Spleen (tissue), 11 donors: ENCODE data around the gene IL12B. TPM values are rescaled to one million over a fixed set of nuclear protein-coding genes. Genes with fewer than 3 reads are reported as not detected.
A peak's percentile ranks its signal among the peaks of the same experiment; 100 is the strongest.

ENCODE experiments used
- DNase-seq: peaks from one replicate; pipeline ENCODE4 v3.0.0-alpha.2; 2020
- H3K27ac ChIP-seq, 8 donors: fragments of 200-600 bp; sonication (generic) in 7 of 8; 1 replicate in 4 of 8; 2 replicates in 4 of 8; pipeline versions ENCODE4 v1.5.0 to v1.8.0; 2016 to 2021; ENCODE audit warnings: inconsistent platforms in 4 of 8, mild to moderate bottlenecking in 4 of 8, moderate library complexity in 1 of 8
- H3K27me3 ChIP-seq, 7 donors: fragments of 200-600 bp; sonication (generic) in 6 of 7; replicated peaks in 1 of 7; 1 replicate in 4 of 7; 2 replicates in 3 of 7; pipeline versions ENCODE4 v1.5.0 to v1.8.0; 2016 to 2021; ENCODE audit warnings: inconsistent platforms in 3 of 7, mild to moderate bottlenecking in 1 of 7
- H3K36me3 ChIP-seq, 6 donors: fragments of 200-600 bp; sonication (generic) in 5 of 6; 1 replicate in 4 of 6; 2 replicates in 2 of 6; pipeline versions ENCODE4 v1.5.0 to v1.8.0; 2016 to 2021; ENCODE audit warnings: inconsistent platforms in 2 of 6
- H3K4me1 ChIP-seq, 6 donors: fragments of 200-600 bp; sonication (generic) in 5 of 6; 1 replicate in 3 of 6; 2 replicates in 3 of 6; pipeline versions ENCODE4 v1.5.0 to v1.8.0; 2016 to 2021; ENCODE audit warnings: inconsistent platforms in 3 of 6
- H3K4me3 ChIP-seq, 8 donors: fragments of 200-600 bp; sonication (generic) in 7 of 8; 1 replicate in 4 of 8; 2 replicates in 4 of 8; pipeline versions ENCODE4 v1.5.0 to v1.8.0; 2016 to 2021; ENCODE audit warnings: inconsistent platforms in 4 of 8, mild to moderate bottlenecking in 4 of 8, moderate library complexity in 2 of 8
- H3K9me3 ChIP-seq, 8 donors: fragments of 200-600 bp; sonication (generic) in 7 of 8; 1 replicate in 4 of 8; 2 replicates in 4 of 8; pipeline versions ENCODE4 v1.5.0 to v1.8.0; 2016 to 2021; ENCODE audit warnings: inconsistent platforms in 4 of 8
- CTCF ChIP-seq, 11 experiments: fragments of 200-600 bp in 7 of 11; fragments of 450-650 bp in 4 of 11; sonication (generic) in 4 of 11; IDR thresholded peaks in 8 of 11; conservative IDR thresholded peaks in 3 of 11; 1 replicate in 7 of 11; 2 replicates in 4 of 11; pipeline versions ENCODE4 v1.4.0 to v1.8.0; 2016 to 2021; ENCODE audit warnings: antibody characterized with exemption in 11 of 11, inconsistent platforms in 4 of 11, mild to moderate bottlenecking in 1 of 11
- POLR2A ChIP-seq, 3 donors: fragments of 450-650 bp; IDR thresholded peaks; one replicate each; pipeline ENCODE4 v1.5.1; 2017; ENCODE audit warnings: antibody characterized with exemption in 3 of 3, mild to moderate bottlenecking in 1 of 3
- POLR2AphosphoS5 ChIP-seq, 3 donors: sonication (generic); formaldehyde crosslinking; IDR thresholded peaks; one replicate each; pipeline ENCODE4 v1.5.1; 2017; ENCODE audit warnings: antibody characterized with exemption in 3 of 3
- WGBS, 5 donors: extraction: QIAGEN DNeasy Blood & Tissue Kit in 3 of 5; methylation state at CpG; one replicate each; pipeline versions ENCODE4 v1.1.5 to v1.1.7; 2013 to 2018; 5-methylcytosine and 5-hydroxymethylcytosine counted together
- intact Hi-C: fragments of 100-400 bp; cut with DNase I; formaldehyde crosslinking; loops from one replicate; pipeline ENCODE4 v1.15.0; 2023; ENCODE audit warnings: low total_unique reads
- polyA plus RNA-seq, 3 donors: library from polyadenylated mRNA; stranded (reverse); fragments of 200-250 nt; gene quantifications; one replicate each; pipeline ENCODE4 v1.2.1, GENCODE V29; 2013
- total RNA-seq, 7 donors: library from RNA; depleted of rRNA in 3 of 7; stranded (reverse); fragments of >200 nt in 3 of 7; fragmentation: NEBNext Ultra II Directional in 4 of 7; extraction: Animal tissue kit (Norgen Biotek cat#: 25700) in 4 of 7; gene quantifications; one replicate each; pipeline versions ENCODE4 v1.1.0 to v1.2.1, GENCODE V29; 2016 to 2021
- donor health status: healthy with polysubstance abuse.
- donor health status: DM: no; HTN: no; CAD: no; lungs with moderate emphysema.
- donor health status: DM: no; HTN: no; CAD: no.
- donor health status: Bipolar disorder and iron deficiency.
- donor health status: healthy.
- donor health status: DM: no; HTN: no; CAD: no.
- donor health status: DM: yes; HTN: yes; CAD: no.

The IL12B gene
- total and polyA plus RNA-seq, 10 donors, result 0.06 to 0.29 (median 0.15) TPM; not detected in 6

GRCh38 chr5:159345336-159345735 lies 15.0 kb upstream of the IL12B start:
- H3K27me3 ChIP-seq, result no peaks in the 10 kb centered on the region
- peaks cover 7 to 23% (median 17%) of the 10 kb centered on the region in 6 donors for H3K4me1 ChIP-seq
- peak in 1 of 3 donors; percentile 54 for TF ChIP-seq POLR2AphosphoS5 (IDR thresholded peaks at IDR 0.05)
- TF ChIP-seq CTCF (IDR thresholded peaks at IDR 0.05 in 8 of 11, conservative IDR thresholded peaks at IDR 0.05 in 3 of 11), result no peak
- no peak for TF ChIP-seq POLR2A (IDR thresholded peaks at IDR 0.05)
- 0 to 35% (median 0%) methylated on average over 1 of the region's 1 CpG for WGBS, 5 donors
- H3K4me3 ChIP-seq, result no peak overlapping the region
- peaks cover 0 to 13% (median 8%) of the 10 kb centered on the region in 8 donors for H3K9me3 ChIP-seq
- intact Hi-C loops, result no loop called here
- no peak for DNase-seq
- H3K36me3 ChIP-seq, result no peaks in the 10 kb centered on the region
- no peak overlapping the region for H3K27ac ChIP-seq

- H3K9me3 ChIP-seq, result peaks cover 0 to 13% (median 8%) of the 10 kb centered on the region in 8 donors
- 82 to 94% (median 88%) methylated on average over 4 of the region's 4 CpGs for WGBS, 5 donors
- no peak for TF ChIP-seq POLR2A (IDR thresholded peaks at IDR 0.05)
- TF ChIP-seq CTCF (IDR thresholded peaks at IDR 0.05 in 8 of 11, conservative IDR thresholded peaks at IDR 0.05 in 3 of 11), result no peak
- H3K36me3 ChIP-seq, result no peaks in the 10 kb centered on the region
- no peak for DNase-seq
- H3K27ac ChIP-seq, result peak overlapping the region in 3 of 8 donors; percentile 29 to 60 (median 48)
- intact Hi-C loops, result no loop called here
- peaks cover 7 to 24% (median 17%) of the 10 kb centered on the region in 6 donors for H3K4me1 ChIP-seq
- no peak overlapping the region for H3K4me3 ChIP-seq
- no peaks in the 10 kb centered on the region for H3K27me3 ChIP-seq
Measured at GRCh38 chr5:159343295-159344094, 13.2 kb upstream of the IL12B start.

GRCh38 chr5:159342840-159343239 lies 12.6 kb upstream of the IL12B start:
- intact Hi-C loops, result no loop called here
- no peak for DNase-seq
- TF ChIP-seq POLR2AphosphoS5 (IDR thresholded peaks at IDR 0.05) (no peak), POLR2A (IDR thresholded peaks at IDR 0.05) (no peak), CTCF (IDR thresholded peaks at IDR 0.05 in 8 of 11, conservative IDR thresholded peaks at IDR 0.05 in 3 of 11) (no peak)
- Histone ChIP-seq H3K27me3 (no peaks in the 10 kb centered on the region), H3K4me3 (no peak overlapping the region), H3K27ac (peak overlapping the region in 1 of 8 donors; percentile 62), H3K9me3 (peaks cover 0 to 13% (median 8%) of the 10 kb centered on the region in 8 donors), H3K36me3 (no peaks in the 10 kb centered on the region), H3K4me1 (peaks cover 7 to 30% (median 23%) of the 10 kb centered on the region in 6 donors)
- 50 to 83% (median 77%) methylated on average over 1 of the region's 1 CpG for WGBS, 5 donors

GRCh38 chr5:159341906-159342310 lies 11.6 kb upstream of the IL12B start:
- H3K4me1 ChIP-seq, result peaks cover 7 to 40% (median 32%) of the 10 kb centered on the region in 6 donors

More at GRCh38 chr5:159341906-159342310, 11.6 kb upstream of the IL12B start:
- DNase-seq, result peak; percentile 81
- peaks cover 0 to 13% (median 8%) of the 10 kb centered on the region in 8 donors for H3K9me3 ChIP-seq
- peak overlapping the region in 6 of 8 donors; percentile 11 to 70 (median 45) for H3K27ac ChIP-seq
- H3K4me3 ChIP-seq, result no peak overlapping the region
- WGBS, 5 donors, result 10 to 27% (median 16%) methylated on average over 4 of the region's 4 CpGs
- H3K36me3 ChIP-seq, result no peaks in the 10 kb centered on the region
- TF ChIP-seq POLR2AphosphoS5 (IDR thresholded peaks at IDR 0.05) (peak in 1 of 3 donors; percentile 77), POLR2A (IDR thresholded peaks at IDR 0.05) (no peak), CTCF (IDR thresholded peaks at IDR 0.05 in 8 of 11, conservative IDR thresholded peaks at IDR 0.05 in 3 of 11) (no peak)
- no peaks in the 10 kb centered on the region for H3K27me3 ChIP-seq
- intact Hi-C loops, result no loop called here
